Loucy (cell line): ENCODE results near the gene COP1.

ENCODE experiments used
- CTCF ChIP-seq: fragments of 200-600 bp; sonication (generic); conservative IDR thresholded peaks from 2 replicates; pipeline ENCODE4 v1.5.1; 2014; ENCODE audit warnings: mild to moderate bottlenecking, antibody characterized with exemption, low read length
- EZH2phosphoT487 ChIP-seq: fragments of 200-600 bp; IDR thresholded peaks from 2 replicates; pipeline ENCODE4 v1.6.1; 2018; ENCODE audit warnings: antibody characterized with exemption, mild to moderate bottlenecking, moderate library complexity, borderline replicate concordance

- TF ChIP-seq CTCF (no peak), EZH2phosphoT487 (no peak)
Measured at GRCh38 chr1:176049582-176049981, 157.5 kb downstream of the COP1 start.
